ENCODE data around the gene PDGFRB.

DNA sequence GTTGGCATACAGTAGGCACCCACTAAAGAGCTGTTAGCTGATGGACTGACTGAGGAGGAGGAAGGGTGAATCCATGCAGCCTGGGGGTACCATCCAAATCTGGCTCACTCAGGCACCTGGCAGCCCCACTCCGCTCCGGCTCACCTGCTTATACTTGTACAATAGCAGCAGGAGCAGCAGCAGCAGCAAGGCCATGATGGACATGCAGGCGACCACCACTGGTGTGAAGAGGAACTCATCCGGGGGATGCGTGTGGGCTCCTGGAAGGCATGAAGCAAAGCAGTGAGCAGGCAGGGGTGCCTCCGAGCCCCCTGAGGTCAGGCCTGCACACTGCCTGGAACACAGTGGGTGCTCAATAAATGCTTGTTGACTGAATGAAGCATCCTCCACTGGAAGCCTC is 87.6 kb downstream of the PDGFRB start:
- TF ChIP-seq, protein P1, sequence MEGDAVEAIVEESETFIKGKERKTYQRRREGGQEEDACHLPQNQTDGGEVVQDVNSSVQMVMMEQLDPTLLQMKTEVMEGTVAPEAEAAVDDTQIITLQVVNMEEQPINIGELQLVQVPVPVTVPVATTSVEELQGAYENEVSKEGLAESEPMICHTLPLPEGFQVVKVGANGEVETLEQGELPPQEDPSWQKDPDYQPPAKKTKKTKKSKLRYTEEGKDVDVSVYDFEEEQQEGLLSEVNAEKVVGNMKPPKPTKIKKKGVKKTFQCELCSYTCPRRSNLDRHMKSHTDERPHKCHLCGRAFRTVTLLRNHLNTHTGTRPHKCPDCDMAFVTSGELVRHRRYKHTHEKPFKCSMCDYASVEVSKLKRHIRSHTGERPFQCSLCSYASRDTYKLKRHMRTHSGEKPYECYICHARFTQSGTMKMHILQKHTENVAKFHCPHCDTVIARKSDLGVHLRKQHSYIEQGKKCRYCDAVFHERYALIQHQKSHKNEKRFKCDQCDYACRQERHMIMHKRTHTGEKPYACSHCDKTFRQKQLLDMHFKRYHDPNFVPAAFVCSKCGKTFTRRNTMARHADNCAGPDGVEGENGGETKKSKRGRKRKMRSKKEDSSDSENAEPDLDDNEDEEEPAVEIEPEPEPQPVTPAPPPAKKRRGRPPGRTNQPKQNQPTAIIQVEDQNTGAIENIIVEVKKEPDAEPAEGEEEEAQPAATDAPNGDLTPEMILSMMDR (conservative IDR thresholded peaks at IDR 0.05; ENCODE audit: low read length), result no peak
- no peak for TF ChIP-seq EZH2phosphoT487 (IDR thresholded peaks at IDR 0.05; ENCODE audit: borderline replicate concordance, low read depth, low read length)
